ENCODE data around the gene CADPS2.

Gene CADPS2

GRCh38 chr7:122352454-122352853 lies 533.8 kb downstream of the CADPS2 start:
- no peak for TF ChIP-seq REST (IDR thresholded peaks at IDR 0.05; ENCODE audit: insufficient replicate concordance, low read depth)
- no peak for TF ChIP-seq SPI1 (IDR thresholded peaks at IDR 0.05; ENCODE audit: borderline replicate concordance, low read depth)
- no peak for TF ChIP-seq CTCF (IDR thresholded peaks at IDR 0.05; ENCODE audit: insufficient read depth, low read length)
- no peak for TF ChIP-seq GABPA (IDR thresholded peaks at IDR 0.05; ENCODE audit: low read depth)
- no peak for TF ChIP-seq POLR2AphosphoS5 (IDR thresholded peaks at IDR 0.05; ENCODE audit: low read depth)
- no peak overlapping the region for H3K4me3 ChIP-seq (replicated peaks; ENCODE audit: insufficient read depth, low read length)

GRCh38 chr7:122350701-122351100 lies 535.6 kb downstream of the CADPS2 start:
- no peak overlapping the region for H3K4me3 ChIP-seq (replicated peaks; ENCODE audit: insufficient read depth, low read length)

More at GRCh38 chr7:122352454-122352853, 533.8 kb downstream of the CADPS2 start:
- DNase-seq (ENCODE audit: low read depth in 1 of 2, low spot score in 1 of 2): no peak
- no peaks in the 10 kb centered on the region for H3K27me3 ChIP-seq (ENCODE audit: insufficient read depth, poor library complexity, severe bottlenecking)
- H3K27ac ChIP-seq (replicated peaks): no peak overlapping the region

GRCh38 chr7:122344303-122344620 lies 542.0 kb downstream of the CADPS2 start:
- Histone ChIP-seq H3K4me3 (replicated peaks; ENCODE audit: insufficient read depth, low read length) (no peak overlapping the region), H3K27me3 (ENCODE audit: insufficient read depth, poor library complexity, severe bottlenecking) (no peaks in the 10 kb centered on the region), H3K27ac (replicated peaks) (no peak overlapping the region)
- no peak for DNase-seq (ENCODE audit: low read depth in 1 of 2, low spot score in 1 of 2)
- TF ChIP-seq SPI1 (IDR thresholded peaks at IDR 0.05; ENCODE audit: borderline replicate concordance, low read depth) (no peak), REST (IDR thresholded peaks at IDR 0.05; ENCODE audit: insufficient replicate concordance, low read depth) (no peak), CTCF (IDR thresholded peaks at IDR 0.05; ENCODE audit: insufficient read depth, low read length) (no peak), POLR2AphosphoS5 (IDR thresholded peaks at IDR 0.05; ENCODE audit: low read depth) (no peak), GABPA (IDR thresholded peaks at IDR 0.05; ENCODE audit: low read depth) (no peak)

More at GRCh38 chr7:122350701-122351100, 535.6 kb downstream of the CADPS2 start:
- no peak overlapping the region for H3K27ac ChIP-seq (replicated peaks)
- no peak for TF ChIP-seq GABPA (IDR thresholded peaks at IDR 0.05; ENCODE audit: low read depth)
- no peak for TF ChIP-seq POLR2AphosphoS5 (IDR thresholded peaks at IDR 0.05; ENCODE audit: low read depth)
- no peak for TF ChIP-seq CTCF (IDR thresholded peaks at IDR 0.05; ENCODE audit: insufficient read depth, low read length)
- TF ChIP-seq SPI1 (IDR thresholded peaks at IDR 0.05; ENCODE audit: borderline replicate concordance, low read depth): no peak
- TF ChIP-seq REST (IDR thresholded peaks at IDR 0.05; ENCODE audit: insufficient replicate concordance, low read depth): no peak
- no peaks in the 10 kb centered on the region for H3K27me3 ChIP-seq (ENCODE audit: insufficient read depth, poor library complexity, severe bottlenecking)
- no peak for DNase-seq (ENCODE audit: low read depth in 1 of 2, low spot score in 1 of 2)

All from HL-60 (cell line).